IMR-90 (cell line): ENCODE results near the gene FBXO5. TPM values are rescaled to one million over a fixed set of nuclear protein-coding genes. Genes with fewer than 3 reads are reported as not detected.

Source experiments
- ATAC-seq: fragments of 200-7000 bp; cut with Tn5 transposase; 2 replicates; pipeline ENCODE4 v1.9.1; 2020; ENCODE audit warnings: low read depth, mild to moderate bottlenecking, moderate library complexity
- BruUV-seq: library from RNA; stranded (reverse); fragments of 400-500 nt; replicated peaks from 2 replicates; lab custom pipeline; 2021; lab: Mats Ljungman, UMichigan
- CTCF ChIA-PET: fragments of 300-600 bp; formaldehyde crosslinking; extraction: SDS; loops from one replicate; lab custom pipeline; 2021; ENCODE audit warnings: antibody characterized with exemption; lab: Yijun Ruan, JAX
- POLR2A ChIA-PET: fragments of 300-600 bp; sonication (Branson Sonifier 250); formaldehyde crosslinking; loops from one replicate; lab custom pipeline; 2022; ENCODE audit warnings: antibody characterized with exemption; ENCODE audit not compliant: unreplicated experiment; lab: Charles Lee
- DNase-seq: peaks from one replicate; pipeline ENCODE4 v3.0.0; 2013
- H2AFZ ChIP-seq: replicated peaks from 2 replicates; pipeline ENCODE3; 2013; ENCODE audit warnings: low read length, mild to moderate bottlenecking; ENCODE audit not compliant: poor library complexity
- H2AK5ac ChIP-seq: 2 replicates; pipeline ENCODE4 v1.6.1; 2013; ENCODE audit warnings: low read depth, low read length, inconsistent platforms
- H2AK9ac ChIP-seq: replicated peaks from 2 replicates; pipeline ENCODE3; 2013; ENCODE audit warnings: mild to moderate bottlenecking, low read depth, low read length, moderate library complexity; ENCODE audit not compliant: poor library complexity
- H2BK120ac ChIP-seq: 2 replicates; pipeline ENCODE4 v1.6.1; 2013; ENCODE audit warnings: low read depth, low read length, inconsistent platforms
- H2BK15ac ChIP-seq: 3 replicates; pipeline ENCODE4 v1.6.1; 2013; ENCODE audit warnings: low read depth, low read length, inconsistent platforms
- H2BK20ac ChIP-seq: 2 replicates; pipeline ENCODE4 v1.6.1; 2013; ENCODE audit warnings: low read depth, mild to moderate bottlenecking, inconsistent platforms, low read length, moderate library complexity
- H2BK5ac ChIP-seq: 2 replicates; pipeline ENCODE4 v1.6.1; 2013; ENCODE audit warnings: mild to moderate bottlenecking, low read depth, low read length, inconsistent platforms; ENCODE audit not compliant: poor library complexity, severe bottlenecking
- H3K14ac ChIP-seq: replicated peaks from 2 replicates; pipeline ENCODE4 v1.6.1; 2013; ENCODE audit warnings: low read depth, low read length, inconsistent platforms
- H3K18ac ChIP-seq: 2 replicates; pipeline ENCODE4 v1.6.1; 2013; ENCODE audit warnings: low read depth, low read length, control low read depth
- H3K23ac ChIP-seq: 2 replicates; pipeline ENCODE4 v1.6.1; 2013; ENCODE audit warnings: low read depth, low read length, inconsistent platforms
- H3K27ac ChIP-seq: 2 replicates; pipeline ENCODE4 v1.5.1; 2013; ENCODE audit warnings: mild to moderate bottlenecking, control low read depth, low read length; ENCODE audit not compliant: insufficient read depth
- H3K27me3 ChIP-seq: 2 replicates; pipeline ENCODE4 v1.6.1; 2013; ENCODE audit warnings: low read length; ENCODE audit not compliant: control insufficient read depth, insufficient read depth
- H3K36me3 ChIP-seq: 2 replicates; pipeline ENCODE4 v1.6.1; 2013; ENCODE audit warnings: low read length, mixed read lengths; ENCODE audit not compliant: control insufficient read depth, insufficient read depth
- H3K4ac ChIP-seq: 2 replicates; pipeline ENCODE4 v1.6.1; 2013; ENCODE audit warnings: low read depth, low read length, inconsistent platforms
- H3K4me1 ChIP-seq: 2 replicates; pipeline ENCODE4 v1.6.1; 2013; ENCODE audit warnings: low read length, mixed read lengths; ENCODE audit not compliant: control insufficient read depth, insufficient read depth
- H3K4me2 ChIP-seq: 2 replicates; pipeline ENCODE4 v1.6.1; 2013; ENCODE audit warnings: low read depth, mild to moderate bottlenecking, control low read depth, low read length, moderate library complexity
- H3K4me3 ChIP-seq: 2 replicates; pipeline ENCODE4 v1.5.1; 2013; ENCODE audit warnings: low read depth, mild to moderate bottlenecking, control low read depth, low read length, moderate library complexity; ENCODE audit not compliant: insufficient read depth
- H3K56ac ChIP-seq: 2 replicates; pipeline ENCODE4 v1.6.1; 2013; ENCODE audit warnings: low read length, inconsistent platforms; ENCODE audit not compliant: insufficient read depth; ENCODE audit errors: extremely low read depth
- H3K79me1 ChIP-seq, 2 experiments: 2 replicates each; pipeline ENCODE4 v1.6.1; 2013; ENCODE audit warnings: low read length in 2 of 2, inconsistent platforms in 1 of 2, low read depth in 1 of 2
- H3K9ac ChIP-seq: 2 replicates; pipeline ENCODE4 v1.6.1; 2013; ENCODE audit warnings: low read depth, low read length, control low read depth
- H3K9me1 ChIP-seq: 2 replicates; pipeline ENCODE4 v1.6.1; 2013; ENCODE audit warnings: low read length, inconsistent platforms; ENCODE audit not compliant: insufficient read depth
- H3K9me3 ChIP-seq: 2 replicates; pipeline ENCODE4 v1.6.1; 2013; ENCODE audit warnings: low read length; ENCODE audit not compliant: control insufficient read depth, insufficient read depth
- H4K20me1 ChIP-seq: 2 replicates; pipeline ENCODE4 v1.6.1; 2013; ENCODE audit warnings: low read length, inconsistent platforms; ENCODE audit not compliant: insufficient read depth
- H4K5ac ChIP-seq: 2 replicates; pipeline ENCODE4 v1.6.1; 2013; ENCODE audit warnings: mild to moderate bottlenecking, low read depth, low read length, control low read depth
- H4K8ac ChIP-seq, 2 experiments: 2 replicates each; pipeline ENCODE4 v1.6.1; 2013; ENCODE audit warnings: low read depth in 2 of 2, low read length in 2 of 2, control low read depth in 1 of 2, inconsistent platforms in 1 of 2
- H4K91ac ChIP-seq: 2 replicates; pipeline ENCODE4 v1.6.1; 2013; ENCODE audit warnings: low read depth, low read length, inconsistent platforms; ENCODE audit not compliant: insufficient read depth
- BHLHE40 ChIP-seq: fragments of 150-350 bp; IDR thresholded peaks from 2 replicates; pipeline ENCODE4 v1.6.1; 2016; ENCODE audit warnings: mild to moderate bottlenecking, low read depth, low read length
- CEBPB ChIP-seq: IDR thresholded peaks from 2 replicates; pipeline ENCODE4 v1.6.1; 2012; ENCODE audit warnings: low read depth, low read length, improper control_type of control experiment
- CTCF ChIP-seq: conservative IDR thresholded peaks from 2 replicates; pipeline ENCODE4 v1.5.1; 2012; ENCODE audit warnings: mild to moderate bottlenecking, low read depth, low read length, improper control_type of control experiment
- ELK1 ChIP-seq: fragments of 150-350 bp; IDR thresholded peaks from 2 replicates; pipeline ENCODE4 v1.6.1; 2016; ENCODE audit warnings: low read depth, mild to moderate bottlenecking, low read length, moderate library complexity, borderline replicate concordance
- MAFK ChIP-seq: IDR thresholded peaks from 2 replicates; pipeline ENCODE4 v1.6.1; 2012; ENCODE audit warnings: low read depth, low read length, improper control_type of control experiment
- NFE2L2 ChIP-seq: fragments of 150-350 bp; IDR thresholded peaks from 2 replicates; pipeline ENCODE4 v1.6.1; 2016; ENCODE audit warnings: low read depth, mild to moderate bottlenecking, low read length
- POLR2A ChIP-seq: IDR thresholded peaks from 2 replicates; pipeline ENCODE4 v1.6.1; 2012; ENCODE audit warnings: mild to moderate bottlenecking, low read depth, low read length
- RAD21 ChIP-seq: IDR thresholded peaks from 2 replicates; pipeline ENCODE4 v1.6.1; 2012; ENCODE audit warnings: low read length, improper control_type of control experiment
- RCOR1 ChIP-seq: IDR thresholded peaks from 2 replicates; pipeline ENCODE4 v1.6.1; 2012; ENCODE audit warnings: mild to moderate bottlenecking, low read length, improper control_type of control experiment; ENCODE audit not compliant: insufficient replicate concordance
- SMC3 ChIP-seq: fragments of 150-350 bp; IDR thresholded peaks from 2 replicates; pipeline ENCODE4 v1.6.1; 2016; ENCODE audit warnings: low read depth, mild to moderate bottlenecking, antibody characterized with exemption, low read length, moderate library complexity
- WGBS, 2 experiments: methylation state at CpG; one replicate each; pipeline versions ENCODE4 v1.1.5 to v1.1.7; 2013; ENCODE audit warnings: missing lambda C conversion rate in 2 of 2; ENCODE audit not compliant: insufficient read length in 1 of 2; ENCODE audit errors: extremely low coverage in 2 of 2; 5-methylcytosine and 5-hydroxymethylcytosine counted together
- dilution Hi-C: fragments of 300-500 bp; cut with HindIII; formaldehyde crosslinking; loops from one replicate; pipeline ENCODE4 v1.14.3; 2018; ENCODE audit warnings: low sequenced_read_pairs; ENCODE audit not compliant: unreplicated experiment
- in situ Hi-C: fragments of 300-500 bp; cut with MboI; formaldehyde crosslinking; loops from 3 replicates; pipeline ENCODE4 v1.14.3; 2019; ENCODE audit warnings: low sequenced_read_pairs, inconsistent platforms, mixed read lengths
- intact Hi-C: fragments of 100-400 bp; cut with micrococcal nuclease; formaldehyde crosslinking; loops from 2 replicates; pipeline ENCODE4 v1.10.0; 2022
- polyA plus RNA-seq, 3 experiments: library from polyadenylated mRNA; depleted of rRNA; stranded (reverse); fragments of >200 nt; gene quantifications; 2 replicates each; pipeline ENCODE4 v1.2.3, GENCODE V29; 2012; ENCODE audit warnings: low replicate concordance in 1 of 3
- total RNA-seq: library from RNA; depleted of rRNA; stranded (reverse); fragments of >200 nt; gene quantifications from 2 replicates; pipeline ENCODE4 v1.2.3, GENCODE V29; 2012

The FBXO5 gene
- total and polyA plus RNA-seq, 2 of the 4 experiments (the other 2 are of a cell fraction) = 11.8 to 16.7 TPM

- Histone ChIP-seq H3K9me1 (no peaks in the 10 kb centered on the region), H2BK15ac (no peak overlapping the region), H3K79me1 (peaks cover 4 to 18% of the 10 kb centered on the region in 2 experiments; a peak in 2 of 4 replicates), H4K5ac (no peak overlapping the region), H3K36me3 (no peaks in the 10 kb centered on the region), H3K9ac (peak overlapping the region; percentile 87), H4K20me1 (peaks cover 13% of the 10 kb centered on the region; the same call in 1 of the 2 replicates), H3K14ac (peak overlapping the region; percentile 28), H3K23ac (peak overlapping the region; percentile 80; the same call in 1 of the 2 replicates), H3K9me3 (no peaks in the 10 kb centered on the region), H2AK5ac (peak overlapping the region; percentile 30; the same call in 1 of the 2 replicates), H3K27ac (peak overlapping the region; percentile 36), H3K4ac (peak overlapping the region; percentile 65), H4K8ac (peak overlapping the region in 1 of 2 experiments; percentile 19; a peak in 1 of 4 replicates), H2BK5ac (peak overlapping the region; percentile 59), H3K4me2 (peak overlapping the region; percentile 70), H2BK120ac (no peak overlapping the region), H2BK20ac (no peak overlapping the region), H3K27me3 (no peaks in the 10 kb centered on the region), H4K91ac (no peak overlapping the region), H3K56ac (peak overlapping the region; percentile 29; the same call in 1 of the 2 replicates), H3K4me3 (peak overlapping the region; percentile 68), H2AK9ac (peak overlapping the region; percentile 96), H3K4me1 (peaks cover 5% of the 10 kb centered on the region), H3K18ac (no peak overlapping the region), H2AFZ (peak overlapping the region; percentile 78)
- intact Hi-C loops (loop anchor here (5.0 kb wide), 1 partner anchor 600 kb away; no protein-coding TSS in a partner anchor), dilution Hi-C loops (no loop called here), in situ Hi-C loops (no loop called here)
- no peak for ATAC-seq
- DNase-seq = no peak
- ChIA-PET POLR2A (no interaction called here), CTCF (interaction anchor here (0.6 kb wide), 1 partner anchor 207 kb away, joined by 3 read pairs; no protein-coding TSS in a partner anchor)
- WGBS, 2 experiments = 0% methylated on average over 9 of the region's 71 CpGs; no CpG with 5 or more reads in 1 of the 2 experiments
- no TSS peak for BruUV-seq
- TF ChIP-seq NFE2L2 (no peak), MAFK (no peak), CTCF (no peak), RAD21 (no peak), ELK1 (no peak), POLR2A (no peak), CEBPB (no peak), SMC3 (no peak), RCOR1 (no peak), BHLHE40 (no peak)
These were observed 595 bp downstream of the FBXO5 start for GRCh38 chr6:152981989-152982903.
